Neuronal stem cell (in vitro differentiated cells): Measurements from ENCODE around the gene C4orf36.
A peak's percentile ranks its signal among the peaks of the same experiment; 100 is the strongest.

Experiments used
- DNase-seq: peaks from one replicate; pipeline ENCODE4 v3.0.0-alpha.2; 2013; ENCODE audit warnings: low spot score
- H2AFZ ChIP-seq: one replicate; pipeline ENCODE4 v1.6.1; 2013; ENCODE audit warnings: mild to moderate bottlenecking, low read length, inconsistent platforms
- H2AK5ac ChIP-seq: 2 replicates; pipeline ENCODE4 v1.6.1; 2013; ENCODE audit warnings: low read depth, mild to moderate bottlenecking, inconsistent platforms, low read length, moderate library complexity, mixed read lengths
- H2BK120ac ChIP-seq: 2 replicates; pipeline ENCODE4 v1.6.1; 2013; ENCODE audit warnings: low read depth, mild to moderate bottlenecking, inconsistent platforms, low read length, moderate library complexity, mixed read lengths
- H2BK12ac ChIP-seq: one replicate; pipeline ENCODE4 v1.6.1; 2013; ENCODE audit warnings: low read length, inconsistent platforms
- H2BK15ac ChIP-seq: 2 replicates; pipeline ENCODE4 v1.6.1; 2013; ENCODE audit warnings: mild to moderate bottlenecking, low read length, inconsistent platforms, mixed read lengths
- H2BK5ac ChIP-seq: one replicate; pipeline ENCODE4 v1.6.1; 2013; ENCODE audit warnings: inconsistent platforms, mild to moderate bottlenecking, low read length, moderate library complexity
- H3K14ac ChIP-seq: one replicate; pipeline ENCODE4 v1.6.1; 2013; ENCODE audit warnings: low read length, inconsistent platforms
- H3K18ac ChIP-seq: 2 replicates; pipeline ENCODE4 v1.6.1; 2013; ENCODE audit warnings: low read length, inconsistent platforms
- H3K23ac ChIP-seq: 2 replicates; pipeline ENCODE4 v1.6.1; 2013; ENCODE audit warnings: low read depth, mild to moderate bottlenecking, mixed read lengths, low read length, inconsistent platforms; ENCODE audit not compliant: poor library complexity
- H3K27ac ChIP-seq: replicated peaks from 3 replicates; pipeline ENCODE4 v1.5.1; 2013; ENCODE audit warnings: low read length, inconsistent platforms
- H3K27me3 ChIP-seq, 3 experiments: 2 replicates each; pipeline ENCODE4 v1.6.1; 2013; ENCODE audit warnings: low read length in 3 of 3, mild to moderate bottlenecking in 2 of 3, inconsistent platforms in 1 of 3, low read depth in 1 of 3, mixed read lengths in 1 of 3, moderate library complexity in 1 of 3; ENCODE audit not compliant: control insufficient read depth in 3 of 3, insufficient read depth in 3 of 3
- H3K36me3 ChIP-seq, 2 donors: replicated peaks in 1 of 2; 2 replicates each; pipeline ENCODE4 v1.6.1; 2013; ENCODE audit warnings: low read length in 2 of 2; ENCODE audit not compliant: control insufficient read depth in 2 of 2, insufficient read depth in 2 of 2
- H3K4ac ChIP-seq: 2 replicates; pipeline ENCODE4 v1.6.1; 2013; ENCODE audit warnings: inconsistent platforms, mild to moderate bottlenecking, low read length, moderate library complexity
- H3K4me1 ChIP-seq, 2 donors: 1 replicate in 1 of 2; 2 replicates in 1 of 2; pipeline ENCODE4 v1.6.1; 2013; ENCODE audit warnings: low read length in 2 of 2, low read depth in 1 of 2; ENCODE audit not compliant: control insufficient read depth in 2 of 2, insufficient read depth in 1 of 2
- H3K4me2 ChIP-seq: one replicate; pipeline ENCODE4 v1.6.1; 2013; ENCODE audit warnings: mild to moderate bottlenecking, low read length, inconsistent platforms; ENCODE audit not compliant: insufficient read depth, poor library complexity, severe bottlenecking
- H3K4me3 ChIP-seq, 2 donors: 2 replicates each; pipeline ENCODE4 v1.5.1; 2013; ENCODE audit warnings: low read length in 2 of 2, mild to moderate bottlenecking in 2 of 2, inconsistent platforms in 1 of 2, moderate library complexity in 1 of 2
- H3K79me1 ChIP-seq: one replicate; pipeline ENCODE4 v1.6.1; 2013; ENCODE audit warnings: low read depth, mild to moderate bottlenecking, inconsistent platforms, low read length, moderate library complexity
- H3K9ac ChIP-seq: one replicate; pipeline ENCODE4 v1.6.1; 2013; ENCODE audit warnings: mild to moderate bottlenecking, low read depth, low read length, inconsistent platforms; ENCODE audit not compliant: poor library complexity
- H3K9me3 ChIP-seq, 2 donors: replicated peaks in 1 of 2; 2 replicates each; pipeline versions ENCODE3 to v1.6.1; 2013; ENCODE audit warnings: low read length in 2 of 2, mild to moderate bottlenecking in 2 of 2, inconsistent platforms in 1 of 2, low read depth in 1 of 2, mixed read lengths in 1 of 2, moderate library complexity in 1 of 2; ENCODE audit not compliant: control insufficient read depth in 2 of 2, insufficient read depth in 1 of 2
- H4K8ac ChIP-seq: one replicate; pipeline ENCODE4 v1.6.1; 2013; ENCODE audit warnings: low read depth, mild to moderate bottlenecking, inconsistent platforms, low read length, moderate library complexity
- H4K91ac ChIP-seq: one replicate; pipeline ENCODE4 v1.6.1; 2013; ENCODE audit warnings: low read length, low read depth, mild to moderate bottlenecking, inconsistent platforms; ENCODE audit not compliant: poor library complexity
- WGBS, 2 donors: extraction: QIAGEN DNeasy Blood & Tissue Kit; methylation state at CpG; one replicate each; pipeline ENCODE4 v1.1.7; 2013; ENCODE audit warnings: missing lambda C conversion rate in 2 of 2, mixed read lengths in 1 of 2; ENCODE audit not compliant: insufficient read length in 2 of 2, insufficient replicate concordance in 1 of 2; ENCODE audit errors: extremely low coverage in 2 of 2; 5-methylcytosine and 5-hydroxymethylcytosine counted together

Gene C4orf36

DNA sequence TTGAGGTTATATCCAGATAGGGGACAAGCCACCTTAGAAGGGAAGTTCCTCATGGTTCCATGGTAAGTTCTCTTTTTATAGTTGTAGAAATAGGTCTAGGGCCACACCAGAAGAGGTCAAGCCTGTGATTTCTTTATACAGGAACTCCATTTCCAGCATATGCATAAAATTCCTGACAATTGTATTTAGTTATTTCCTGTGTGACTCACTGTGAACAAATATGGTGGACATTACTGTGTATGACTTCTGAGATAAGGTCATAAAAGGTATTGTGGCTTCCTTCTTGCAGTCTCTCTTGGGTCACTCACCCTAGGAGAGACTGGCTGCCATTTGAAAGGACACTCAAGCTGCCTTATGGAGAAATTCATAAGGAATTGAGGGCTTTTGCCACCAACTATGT is 2.2 kb upstream of the C4orf36 start:
- Histone ChIP-seq H3K18ac (no peak overlapping the region), H3K79me1 (no peaks in the 10 kb centered on the region), H4K91ac (no peak overlapping the region), H3K36me3 (no peaks in the 10 kb centered on the region), H3K4me1 (peaks cover 5 to 8% of the 10 kb centered on the region in 2 donors), H3K23ac (no peak overlapping the region), H2BK120ac (no peak overlapping the region), H2BK5ac (no peak overlapping the region), H2AK5ac (no peak overlapping the region), H2BK12ac (no peak overlapping the region), H3K27ac (no peak overlapping the region), H3K4me3 (no peak overlapping the region), H2AFZ (no peak overlapping the region), H3K9ac (no peak overlapping the region), H3K27me3 (no peaks in the 10 kb centered on the region), H4K8ac (no peak overlapping the region), H3K14ac (no peak overlapping the region), H3K4me2 (no peak overlapping the region), H2BK15ac (no peak overlapping the region), H3K9me3 (no peaks in the 10 kb centered on the region), H3K4ac (no peak overlapping the region)
- no peak for DNase-seq

DNA sequence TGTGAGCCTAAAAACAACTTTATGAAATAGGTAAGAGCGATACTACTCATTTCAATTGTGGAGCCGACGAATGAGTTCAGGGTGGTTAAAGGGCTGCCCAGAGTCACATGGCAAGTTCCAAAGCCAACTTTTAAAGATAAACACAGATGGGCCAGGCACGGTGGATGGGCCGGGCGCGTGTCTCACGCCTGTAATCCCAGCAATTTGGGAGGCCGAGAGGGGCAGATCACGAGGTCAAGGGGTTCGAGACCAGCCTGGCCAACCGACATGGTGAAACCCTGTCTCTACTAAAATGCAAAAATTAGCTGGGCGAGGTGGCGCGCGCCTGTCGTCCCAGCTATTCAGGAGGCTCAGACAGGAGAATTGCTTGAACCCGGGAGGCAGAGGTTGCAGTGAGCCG is 914 bp upstream of the C4orf36 start:
- Histone ChIP-seq H4K8ac (no peak overlapping the region), H4K91ac (no peak overlapping the region), H3K4me2 (no peak overlapping the region), H3K14ac (no peak overlapping the region), H3K27me3 (no peaks in the 10 kb centered on the region), H3K4me3 (peak overlapping the region in 1 of 2 donors; percentile 45), H2AFZ (peak overlapping the region; percentile 99), H2BK5ac (no peak overlapping the region), H2BK12ac (no peak overlapping the region), H3K27ac (no peak overlapping the region), H2AK5ac (no peak overlapping the region), H3K36me3 (no peaks in the 10 kb centered on the region), H3K4ac (no peak overlapping the region), H2BK15ac (no peak overlapping the region), H2BK120ac (no peak overlapping the region), H3K79me1 (no peaks in the 10 kb centered on the region), H3K4me1 (peaks cover 5 to 8% of the 10 kb centered on the region in 2 donors), H3K9me3 (no peaks in the 10 kb centered on the region), H3K9ac (no peak overlapping the region), H3K23ac (no peak overlapping the region), H3K18ac (peak overlapping the region; percentile 8)
- no peak for DNase-seq
- WGBS, 2 donors: no CpG with 5 or more reads among the region's 19 CpGs

DNA sequence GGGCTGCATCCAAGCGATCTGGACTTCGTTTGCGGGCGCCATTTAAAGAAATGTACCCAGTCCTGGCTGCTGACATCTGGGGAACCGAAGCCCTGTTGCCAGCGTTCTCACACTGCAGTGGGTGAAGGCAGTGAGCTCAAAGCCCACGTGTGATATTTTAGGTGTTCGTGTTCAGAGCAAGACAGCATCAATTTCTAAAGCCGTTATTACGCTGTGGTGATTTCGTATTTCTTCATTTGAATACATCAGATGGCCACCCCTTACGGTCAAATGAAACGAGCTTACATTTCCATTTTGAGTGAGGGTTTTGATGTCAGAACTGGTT is 376 bp upstream of the C4orf36 start:
- peak overlapping the region; percentile 99 for H3K18ac ChIP-seq
- H3K27ac ChIP-seq: peak overlapping the region; percentile 72
- H3K9ac ChIP-seq: peak overlapping the region; percentile 92
- no CpG with 5 or more reads among the region's 13 CpGs for WGBS, 2 donors
- no peak overlapping the region for H3K4ac ChIP-seq
- H2BK120ac ChIP-seq: no peak overlapping the region
- H2AK5ac ChIP-seq: no peak overlapping the region
- no peak overlapping the region for H4K8ac ChIP-seq
- peak overlapping the region; percentile 35 for H2BK5ac ChIP-seq
- no peak for DNase-seq
- peak overlapping the region; percentile 92 for H3K4me2 ChIP-seq
- H3K4me3 ChIP-seq: peak overlapping the region; percentile 45 to 90
- H4K91ac ChIP-seq: no peak overlapping the region
- H2BK15ac ChIP-seq: peak overlapping the region; percentile 95
- H3K14ac ChIP-seq: no peak overlapping the region
- no peaks in the 10 kb centered on the region for H3K79me1 ChIP-seq
- H3K27me3 ChIP-seq: no peaks in the 10 kb centered on the region
- H2AFZ ChIP-seq: peak overlapping the region; percentile 99
- no peak overlapping the region for H3K23ac ChIP-seq
- no peaks in the 10 kb centered on the region for H3K9me3 ChIP-seq
- peaks cover 5 to 8% of the 10 kb centered on the region in 2 donors for H3K4me1 ChIP-seq
- H2BK12ac ChIP-seq: no peak overlapping the region
- no peaks in the 10 kb centered on the region for H3K36me3 ChIP-seq

DNA sequence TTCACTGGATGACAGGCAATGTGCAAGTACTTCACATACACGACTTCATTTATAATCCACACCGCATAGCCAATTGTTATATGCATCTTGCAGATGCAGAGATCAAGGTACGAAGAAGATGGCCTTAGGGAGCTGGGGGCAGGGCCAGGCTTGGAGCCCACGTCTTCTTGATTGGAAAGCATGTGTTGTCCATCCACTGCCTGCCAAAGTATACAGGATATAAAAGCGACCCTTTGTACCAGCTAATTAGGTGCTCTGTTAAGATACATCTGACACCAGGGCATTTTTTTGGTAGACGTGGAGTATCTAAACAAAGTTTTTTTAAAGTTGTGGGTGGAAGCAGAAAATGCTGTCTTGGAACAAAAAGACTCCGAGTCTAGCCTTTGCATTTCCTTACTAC is 1.4 kb downstream of the C4orf36 start:
- Histone ChIP-seq H3K14ac (no peak overlapping the region), H4K8ac (no peak overlapping the region), H3K27ac (no peak overlapping the region), H3K9me3 (no peaks in the 10 kb centered on the region), H3K4me1 (peaks cover 5 to 8% of the 10 kb centered on the region in 2 donors), H2BK12ac (no peak overlapping the region), H3K9ac (no peak overlapping the region), H3K23ac (no peak overlapping the region), H3K4me2 (no peak overlapping the region), H3K18ac (no peak overlapping the region), H3K79me1 (no peaks in the 10 kb centered on the region), H2AFZ (peak overlapping the region; percentile 6), H3K4me3 (no peak overlapping the region), H3K36me3 (peaks cover 0 to 1% of the 10 kb centered on the region in 2 donors), H3K27me3 (no peaks in the 10 kb centered on the region), H2BK120ac (no peak overlapping the region), H4K91ac (no peak overlapping the region), H3K4ac (no peak overlapping the region), H2BK5ac (no peak overlapping the region), H2BK15ac (no peak overlapping the region), H2AK5ac (no peak overlapping the region)
- WGBS, 2 donors: no CpG with 5 or more reads among the region's 7 CpGs
- DNase-seq: no peak
